Upper lobe of left lung (tissue), 6 donors: ENCODE results near the gene NDUFA13. TPM values are rescaled to one million over a fixed set of nuclear protein-coding genes. Genes with fewer than 3 reads are reported as not detected.

Experiments used
- ATAC-seq, 2 donors: fragments of 200-7000 bp; cut with Tn5 transposase; one replicate each; pipeline ENCODE4 v1.9.1; 2022; ENCODE audit warnings: mild to moderate bottlenecking in 2 of 2, moderate library complexity in 2 of 2; ENCODE audit not compliant: low FRiP score in 2 of 2
- DNase-seq, 2 donors: peaks; one replicate each; pipeline ENCODE4 v3.0.0-alpha.2; 2019 to 2020
- H3K27ac ChIP-seq, 4 donors: fragments of 200-600 bp; sonication (generic); one replicate each; pipeline ENCODE4 v1.5.1; 2016 to 2019
- H3K27me3 ChIP-seq, 4 donors: fragments of 200-600 bp; sonication (generic); one replicate each; pipeline ENCODE4 v1.5.1; 2017 to 2019
- H3K36me3 ChIP-seq, 4 donors: fragments of 200-600 bp; sonication (generic); one replicate each; pipeline ENCODE4 v1.5.1; 2016 to 2019
- H3K4me1 ChIP-seq, 4 donors: fragments of 200-600 bp; sonication (generic); one replicate each; pipeline ENCODE4 v1.5.1; 2018 to 2019
- H3K4me3 ChIP-seq, 4 donors: fragments of 200-600 bp; sonication (generic); one replicate each; pipeline ENCODE4 v1.5.1; 2017 to 2019; ENCODE audit warnings: mild to moderate bottlenecking in 2 of 4, moderate library complexity in 1 of 4
- H3K9me3 ChIP-seq, 4 donors: fragments of 200-600 bp; sonication (generic); one replicate each; pipeline ENCODE4 v1.5.1; 2018 to 2019
- CTCF ChIP-seq, 6 experiments: fragments of 450-650 bp in 4 of 6; fragments of 200-600 bp in 2 of 6; sonication (generic) in 2 of 6; IDR thresholded peaks; one replicate each; pipeline ENCODE4 v1.5.1; 2016 to 2019; ENCODE audit warnings: antibody characterized with exemption in 6 of 6
- EP300 ChIP-seq, 4 donors: sonication (generic); formaldehyde crosslinking; IDR thresholded peaks; one replicate each; pipeline ENCODE4 v1.5.1; 2017; ENCODE audit warnings: antibody characterized with exemption in 4 of 4, control low read depth in 2 of 4
- POLR2A ChIP-seq, 4 donors: fragments of 450-650 bp; IDR thresholded peaks; one replicate each; pipeline ENCODE4 v1.5.1; 2016 to 2017; ENCODE audit warnings: antibody characterized with exemption in 4 of 4, mild to moderate bottlenecking in 2 of 4
- POLR2AphosphoS5 ChIP-seq, 2 donors: sonication (generic); formaldehyde crosslinking; IDR thresholded peaks; one replicate each; pipeline ENCODE4 v1.5.1; 2017; ENCODE audit warnings: antibody characterized with exemption in 2 of 2
- WGBS, 2 donors: methylation state at CpG; one replicate each; pipeline ENCODE4 v1.1.5; 2017 to 2018; 5-methylcytosine and 5-hydroxymethylcytosine counted together
- total RNA-seq, 6 donors: library from RNA; depleted of rRNA in 4 of 6; stranded (reverse); fragments of >200 nt in 4 of 6; gene quantifications; one replicate each; pipeline versions ENCODE4 v1.1.0 to v1.2.1, GENCODE V29; 2016 to 2021
- donor health status: DM: no; HTN: no; CAD: no; lungs with moderate emphysema.
- donor health status: DM: no; HTN: yes; CAD: no; lungs with severe emphysema.

Gene NDUFA13
- total RNA-seq, 6 donors from 2014 or later, result 24.3 to 305 (median 112) TPM

- 87 to 89% methylated on average over 10 of the region's 10 CpGs for WGBS, 2 donors
- no peak for DNase-seq
Observed at GRCh38 chr19:19553670-19554069, 37.6 kb downstream of the NDUFA13 start.

GRCh38 chr19:19554074-19555023 lies 38.3 kb downstream of the NDUFA13 start:
- no peak for TF ChIP-seq EP300 (IDR thresholded peaks at IDR 0.05)
- TF ChIP-seq POLR2A (IDR thresholded peaks at IDR 0.05), result no peak
- TF ChIP-seq CTCF (IDR thresholded peaks at IDR 0.05), result peak; percentile 61 to 90 (median 74)
- TF ChIP-seq POLR2AphosphoS5 (IDR thresholded peaks at IDR 0.05), result no peak
- WGBS, 2 donors, result 68 to 69% methylated on average over 32 to 34 of the region's 34 CpGs
- H3K9me3 ChIP-seq, result no peaks in the 10 kb centered on the region
- H3K4me3 ChIP-seq, result no peak overlapping the region
- H3K27me3 ChIP-seq, result no peaks in the 10 kb centered on the region
- H3K36me3 ChIP-seq, result no peaks in the 10 kb centered on the region
- peak; percentile 65 to 79 for DNase-seq
- ATAC-seq, result peak in 1 of 2 donors; percentile 79
- H3K27ac ChIP-seq, result no peak overlapping the region
- no peaks in the 10 kb centered on the region for H3K4me1 ChIP-seq

More at GRCh38 chr19:19553670-19554069, 37.6 kb downstream of the NDUFA13 start:
- TF ChIP-seq EP300 (IDR thresholded peaks at IDR 0.05), result no peak
- TF ChIP-seq POLR2AphosphoS5 (IDR thresholded peaks at IDR 0.05), result no peak
- no peak for TF ChIP-seq CTCF (IDR thresholded peaks at IDR 0.05)
- TF ChIP-seq POLR2A (IDR thresholded peaks at IDR 0.05), result no peak
- H3K9me3 ChIP-seq, result no peaks in the 10 kb centered on the region
- H3K4me3 ChIP-seq, result no peak overlapping the region
- no peaks in the 10 kb centered on the region for H3K27me3 ChIP-seq
- no peak for ATAC-seq
- H3K27ac ChIP-seq, result no peak overlapping the region
- no peaks in the 10 kb centered on the region for H3K36me3 ChIP-seq
- H3K4me1 ChIP-seq, result no peaks in the 10 kb centered on the region

- no peak for DNase-seq
- no peak for TF ChIP-seq CTCF (IDR thresholded peaks at IDR 0.05)
- TF ChIP-seq POLR2AphosphoS5 (IDR thresholded peaks at IDR 0.05), result no peak
- TF ChIP-seq POLR2A (IDR thresholded peaks at IDR 0.05), result no peak
- TF ChIP-seq EP300 (IDR thresholded peaks at IDR 0.05), result no peak
- ATAC-seq, result no peak
Observed at GRCh38 chr19:19558055-19558454, 42.0 kb downstream of the NDUFA13 start.

GRCh38 chr19:19558636-19559035 lies 42.6 kb downstream of the NDUFA13 start:
- Histone ChIP-seq H3K36me3 (peaks cover 0 to 4% (median 0%) of the 10 kb centered on the region in 4 donors), H3K27ac (no peak overlapping the region), H3K4me3 (no peak overlapping the region), H3K9me3 (no peaks in the 10 kb centered on the region), H3K4me1 (no peaks in the 10 kb centered on the region), H3K27me3 (no peaks in the 10 kb centered on the region)
- ATAC-seq (no peak), DNase-seq (no peak)
- TF ChIP-seq POLR2A (IDR thresholded peaks at IDR 0.05) (no peak), CTCF (IDR thresholded peaks at IDR 0.05) (no peak), EP300 (IDR thresholded peaks at IDR 0.05) (no peak), POLR2AphosphoS5 (IDR thresholded peaks at IDR 0.05) (no peak)
- WGBS, 2 donors, result 95 to 96% methylated on average over 12 to 16 of the region's 16 CpGs

More at GRCh38 chr19:19558055-19558454, 42.0 kb downstream of the NDUFA13 start:
- Histone ChIP-seq H3K36me3 (peaks cover 0 to under 1% (median 0%) of the 10 kb centered on the region in 4 donors), H3K4me1 (no peaks in the 10 kb centered on the region), H3K27ac (no peak overlapping the region), H3K4me3 (no peak overlapping the region), H3K9me3 (no peaks in the 10 kb centered on the region), H3K27me3 (no peaks in the 10 kb centered on the region)
- WGBS, 2 donors, result 81 to 83% methylated on average over 2 to 15 of the region's 15 CpGs
